ENCODE data around the gene MRTFA.
A peak's percentile ranks its signal among the peaks of the same experiment; 100 is the strongest.
"Not testable (repeated sequence)": the region's sequence is repeated elsewhere in the genome, so short reads cannot be mapped to it uniquely, and the experiment has no call there.

The MRTFA gene

GRCh38 chr22:40385036-40385782 lies 251.3 kb downstream of the MRTFA start:
- DNase-seq (ENCODE audit: low read depth): no peak
- TF ChIP-seq CTCF (IDR thresholded peaks at IDR 0.05; ENCODE audit: control insufficient read depth, insufficient read depth, low read depth, low read length, missing control alignments): no peak
- H3K4me3 ChIP-seq (ENCODE audit: control insufficient read depth, low read depth, low read length): no peak overlapping the region

- H3K4me3 ChIP-seq (ENCODE audit: control insufficient read depth, low read depth, low read length): no peak overlapping the region
- peak; percentile 43 for DNase-seq (ENCODE audit: low read depth)
- no peak for TF ChIP-seq CTCF (IDR thresholded peaks at IDR 0.05; ENCODE audit: control insufficient read depth, insufficient read depth, low read depth, low read length, missing control alignments)
Measured at GRCh38 chr22:40383905-40384304, 252.6 kb downstream of the MRTFA start.

- H3K4me3 ChIP-seq (ENCODE audit: control insufficient read depth, low read depth, low read length): no peak overlapping the region
- no peak for TF ChIP-seq CTCF (IDR thresholded peaks at IDR 0.05; ENCODE audit: control insufficient read depth, insufficient read depth, low read depth, low read length, missing control alignments)
Measured at GRCh38 chr22:40381461-40381860, 255.1 kb downstream of the MRTFA start.

GRCh38 chr22:40378448-40378847 lies 258.1 kb downstream of the MRTFA start:
- not testable (repeated sequence) for DNase-seq (ENCODE audit: low read depth); H3K4me3 ChIP-seq (ENCODE audit: control insufficient read depth, low read depth, low read length)

More at GRCh38 chr22:40381461-40381860, 255.1 kb downstream of the MRTFA start:
- no peak for DNase-seq (ENCODE audit: low read depth)

- no peak overlapping the region for H3K4me3 ChIP-seq (ENCODE audit: control insufficient read depth, low read depth, low read length)
- no peak for DNase-seq (ENCODE audit: low read depth)
- TF ChIP-seq CTCF (IDR thresholded peaks at IDR 0.05; ENCODE audit: control insufficient read depth, insufficient read depth, low read depth, low read length, missing control alignments): no peak
Measured at GRCh38 chr22:40377931-40378330, 258.6 kb downstream of the MRTFA start.

GRCh38 chr22:40376149-40376548 lies 260.4 kb downstream of the MRTFA start:
- no peak overlapping the region for H3K4me3 ChIP-seq (ENCODE audit: control insufficient read depth, low read depth, low read length)

More at GRCh38 chr22:40376149-40376548, 260.4 kb downstream of the MRTFA start:
- TF ChIP-seq CTCF (IDR thresholded peaks at IDR 0.05; ENCODE audit: control insufficient read depth, insufficient read depth, low read depth, low read length, missing control alignments): no peak
- DNase-seq (ENCODE audit: low read depth): no peak
